HCT116 (cell line): ENCODE results near the gene ABHD18.

Experiments
- CEBPB ChIP-seq: IDR thresholded peaks from 2 replicates; pipeline ENCODE4 v1.6.1; 2012; ENCODE audit warnings: low read depth
- EGR1 ChIP-seq: IDR thresholded peaks from 2 replicates; pipeline ENCODE4 v1.6.1; 2012; ENCODE audit warnings: low read depth
- EZH2 ChIP-seq: fragments of 200-600 bp; sonication (generic); IDR thresholded peaks from 2 replicates; pipeline ENCODE4 v1.6.1; 2017; ENCODE audit warnings: antibody characterized with exemption, mixed run types
- EZH2phosphoT487 ChIP-seq: fragments of 200-600 bp; IDR thresholded peaks from 2 replicates; pipeline ENCODE4 v1.6.1; 2018; ENCODE audit warnings: antibody characterized with exemption, borderline replicate concordance
- POLR2A ChIP-seq: IDR thresholded peaks from 2 replicates; pipeline ENCODE4 v1.7.0; 2011; ENCODE audit warnings: borderline replicate concordance; ENCODE audit not compliant: insufficient read depth, insufficient read length; ENCODE audit errors: extremely low read depth
- POLR2AphosphoS5 ChIP-seq: IDR thresholded peaks from 2 replicates; pipeline ENCODE4 v1.6.1; 2011; ENCODE audit warnings: mild to moderate bottlenecking, low read depth, low read length, moderate library complexity
- SIN3A ChIP-seq: IDR thresholded peaks from 2 replicates; pipeline ENCODE4 v1.6.1; 2012; ENCODE audit warnings: low read depth
- SP1 ChIP-seq: IDR thresholded peaks from 2 replicates; pipeline ENCODE4 v1.6.1; 2012; ENCODE audit warnings: low read depth
- TCF7L2 ChIP-seq: IDR thresholded peaks from 2 replicates; pipeline ENCODE4 v1.7.0; 2011; ENCODE audit warnings: borderline replicate concordance, inconsistent platforms; ENCODE audit not compliant: insufficient read depth, insufficient read length; ENCODE audit errors: extremely low read depth
- YY1 ChIP-seq: IDR thresholded peaks from 2 replicates; pipeline ENCODE4 v1.6.1; 2011; ENCODE audit warnings: low read length, low read depth, moderate library complexity, mild to moderate bottlenecking; ENCODE audit not compliant: insufficient replicate concordance; ENCODE audit errors: extremely low read depth
- TF ChIP-seq, protein P1 (sequence below), 3 experiments: fragments of 200-600 bp in 1 of 3; sonication (generic) in 1 of 3; IDR thresholded peaks in 2 of 3; conservative IDR thresholded peaks in 1 of 3; 2 replicates each; pipeline ENCODE4 v1.5.1; 2012 to 2017; ENCODE audit warnings: low read depth in 2 of 3, low read length in 2 of 3, antibody characterized with exemption in 1 of 3, borderline replicate concordance in 1 of 3, control low read depth in 1 of 3, mild to moderate bottlenecking in 1 of 3, mixed read lengths in 1 of 3, mixed run types in 1 of 3, moderate library complexity in 1 of 3; ENCODE audit not compliant: insufficient read depth in 1 of 3
- TF ChIP-seq, protein P2 (sequence below): IDR thresholded peaks from 2 replicates; pipeline ENCODE4 v1.6.1; 2012
- TF ChIP-seq, protein P3 (sequence below): IDR thresholded peaks from 2 replicates; pipeline ENCODE4 v1.6.1; 2012; ENCODE audit warnings: low read depth

DNA sequence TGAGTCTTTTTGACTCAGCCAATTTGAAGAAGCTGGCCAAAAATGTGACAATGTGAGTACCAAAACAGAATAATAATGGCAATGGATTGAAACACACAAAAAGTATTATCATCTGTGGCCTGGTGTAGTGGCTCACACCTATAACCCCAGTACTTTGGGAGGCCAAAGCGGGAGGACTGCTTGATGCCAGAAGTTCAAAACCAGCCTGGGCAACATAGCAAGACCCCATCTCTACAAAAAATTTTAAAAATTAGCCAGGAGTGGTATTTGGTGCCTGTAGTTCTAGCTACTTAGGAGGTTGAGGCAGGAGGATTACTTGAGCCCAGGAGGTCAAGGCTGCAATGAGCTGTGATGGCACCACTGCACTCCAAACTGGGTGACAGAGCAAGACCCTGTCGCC is 43.0 kb upstream of the ABHD18 start:
- TF ChIP-seq, protein P1, sequence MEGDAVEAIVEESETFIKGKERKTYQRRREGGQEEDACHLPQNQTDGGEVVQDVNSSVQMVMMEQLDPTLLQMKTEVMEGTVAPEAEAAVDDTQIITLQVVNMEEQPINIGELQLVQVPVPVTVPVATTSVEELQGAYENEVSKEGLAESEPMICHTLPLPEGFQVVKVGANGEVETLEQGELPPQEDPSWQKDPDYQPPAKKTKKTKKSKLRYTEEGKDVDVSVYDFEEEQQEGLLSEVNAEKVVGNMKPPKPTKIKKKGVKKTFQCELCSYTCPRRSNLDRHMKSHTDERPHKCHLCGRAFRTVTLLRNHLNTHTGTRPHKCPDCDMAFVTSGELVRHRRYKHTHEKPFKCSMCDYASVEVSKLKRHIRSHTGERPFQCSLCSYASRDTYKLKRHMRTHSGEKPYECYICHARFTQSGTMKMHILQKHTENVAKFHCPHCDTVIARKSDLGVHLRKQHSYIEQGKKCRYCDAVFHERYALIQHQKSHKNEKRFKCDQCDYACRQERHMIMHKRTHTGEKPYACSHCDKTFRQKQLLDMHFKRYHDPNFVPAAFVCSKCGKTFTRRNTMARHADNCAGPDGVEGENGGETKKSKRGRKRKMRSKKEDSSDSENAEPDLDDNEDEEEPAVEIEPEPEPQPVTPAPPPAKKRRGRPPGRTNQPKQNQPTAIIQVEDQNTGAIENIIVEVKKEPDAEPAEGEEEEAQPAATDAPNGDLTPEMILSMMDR (IDR thresholded peaks at IDR 0.05 in 2 of 3, conservative IDR thresholded peaks at IDR 0.05 in 1 of 3; ENCODE audit: borderline replicate concordance in 1 of 3, insufficient read depth in 1 of 3, low read depth in 2 of 3, low read length in 2 of 3) = no peak
- TF ChIP-seq POLR2AphosphoS5 = no peak
- TF ChIP-seq, protein P2, sequence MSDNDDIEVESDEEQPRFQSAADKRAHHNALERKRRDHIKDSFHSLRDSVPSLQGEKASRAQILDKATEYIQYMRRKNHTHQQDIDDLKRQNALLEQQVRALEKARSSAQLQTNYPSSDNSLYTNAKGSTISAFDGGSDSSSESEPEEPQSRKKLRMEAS = no peak
- no peak for TF ChIP-seq CEBPB
- no peak for TF ChIP-seq TCF7L2
- no peak for TF ChIP-seq EGR1
- no peak for TF ChIP-seq POLR2A
- TF ChIP-seq SP1 = no peak
- TF ChIP-seq, protein P3, sequence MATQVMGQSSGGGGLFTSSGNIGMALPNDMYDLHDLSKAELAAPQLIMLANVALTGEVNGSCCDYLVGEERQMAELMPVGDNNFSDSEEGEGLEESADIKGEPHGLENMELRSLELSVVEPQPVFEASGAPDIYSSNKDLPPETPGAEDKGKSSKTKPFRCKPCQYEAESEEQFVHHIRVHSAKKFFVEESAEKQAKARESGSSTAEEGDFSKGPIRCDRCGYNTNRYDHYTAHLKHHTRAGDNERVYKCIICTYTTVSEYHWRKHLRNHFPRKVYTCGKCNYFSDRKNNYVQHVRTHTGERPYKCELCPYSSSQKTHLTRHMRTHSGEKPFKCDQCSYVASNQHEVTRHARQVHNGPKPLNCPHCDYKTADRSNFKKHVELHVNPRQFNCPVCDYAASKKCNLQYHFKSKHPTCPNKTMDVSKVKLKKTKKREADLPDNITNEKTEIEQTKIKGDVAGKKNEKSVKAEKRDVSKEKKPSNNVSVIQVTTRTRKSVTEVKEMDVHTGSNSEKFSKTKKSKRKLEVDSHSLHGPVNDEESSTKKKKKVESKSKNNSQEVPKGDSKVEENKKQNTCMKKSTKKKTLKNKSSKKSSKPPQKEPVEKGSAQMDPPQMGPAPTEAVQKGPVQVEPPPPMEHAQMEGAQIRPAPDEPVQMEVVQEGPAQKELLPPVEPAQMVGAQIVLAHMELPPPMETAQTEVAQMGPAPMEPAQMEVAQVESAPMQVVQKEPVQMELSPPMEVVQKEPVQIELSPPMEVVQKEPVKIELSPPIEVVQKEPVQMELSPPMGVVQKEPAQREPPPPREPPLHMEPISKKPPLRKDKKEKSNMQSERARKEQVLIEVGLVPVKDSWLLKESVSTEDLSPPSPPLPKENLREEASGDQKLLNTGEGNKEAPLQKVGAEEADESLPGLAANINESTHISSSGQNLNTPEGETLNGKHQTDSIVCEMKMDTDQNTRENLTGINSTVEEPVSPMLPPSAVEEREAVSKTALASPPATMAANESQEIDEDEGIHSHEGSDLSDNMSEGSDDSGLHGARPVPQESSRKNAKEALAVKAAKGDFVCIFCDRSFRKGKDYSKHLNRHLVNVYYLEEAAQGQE = no peak
- TF ChIP-seq SIN3A = no peak
- TF ChIP-seq EZH2 = no peak
- no peak for TF ChIP-seq YY1
- no peak for TF ChIP-seq EZH2phosphoT487
